Left lung (tissue), 10 donors: ENCODE data around the gene SUSD3. TPM values are rescaled to one million over a fixed set of nuclear protein-coding genes. Genes with fewer than 3 reads are reported as not detected.
A peak's percentile ranks its signal among the peaks of the same experiment; 100 is the strongest.

ENCODE experiments used
- ATAC-seq: fragments of 200-7000 bp; cut with Tn5 transposase; one replicate; pipeline ENCODE4 v1.9.1; 2020; ENCODE audit warnings: moderate library complexity
- DNase-seq, 4 donors: peaks; one replicate each; pipeline ENCODE4 v3.0.0-alpha.2; 2013 to 2020
- H3K27ac ChIP-seq, 2 donors: fragments of 200-600 bp; sonication (generic) in 1 of 2; one replicate each; pipeline versions ENCODE4 v1.5.0 to v1.8.0; 2020 to 2021
- H3K27me3 ChIP-seq, 2 donors: fragments of 200-600 bp; sonication (generic) in 1 of 2; one replicate each; pipeline versions ENCODE4 v1.5.0 to v1.8.0; 2020 to 2021
- H3K36me3 ChIP-seq, 2 donors: fragments of 200-600 bp; sonication (generic) in 1 of 2; one replicate each; pipeline versions ENCODE4 v1.5.0 to v1.8.0; 2020 to 2021
- H3K4me1 ChIP-seq, 2 donors: fragments of 200-600 bp; one replicate each; pipeline ENCODE4 v1.8.0; 2021
- H3K4me3 ChIP-seq, 2 donors: fragments of 200-600 bp; sonication (generic) in 1 of 2; one replicate each; pipeline versions ENCODE4 v1.5.0 to v1.8.0; 2020 to 2021; ENCODE audit warnings: mild to moderate bottlenecking in 1 of 2
- H3K9me3 ChIP-seq, 2 donors: fragments of 200-600 bp; sonication (generic) in 1 of 2; one replicate each; pipeline versions ENCODE4 v1.5.0 to v1.8.0; 2020 to 2021
- CTCF ChIP-seq, 2 donors: fragments of 200-600 bp; sonication (generic) in 1 of 2; IDR thresholded peaks; one replicate each; pipeline versions ENCODE4 v1.5.0 to v1.8.0; 2021; ENCODE audit warnings: antibody characterized with exemption in 2 of 2
- intact Hi-C, 2 donors: fragments of 100-400 bp; cut with DNase I; formaldehyde crosslinking; loops; one replicate each; pipeline versions ENCODE4 v1.11.2 to v1.14.2; 2022
- polyA plus RNA-seq, 6 donors: library from polyadenylated mRNA; unstranded; fragments of 120-200 nt; gene quantifications; one replicate each; pipeline ENCODE4 v1.2.1, GENCODE V29; 2013; ENCODE audit not compliant: insufficient read length in 6 of 6
- total RNA-seq, 2 donors: library from RNA; stranded (reverse); fragmentation: NEBNext Ultra II Directional; extraction: Animal tissue kit (Norgen Biotek cat#: 25700); gene quantifications; one replicate each; pipeline ENCODE4 v1.2.1, GENCODE V29; 2021
- donor health status: DM: no; HTN: yes; CAD: no.
- donor health status: DM: no; HTN: no; CAD: no.

SUSD3 gene
- total and polyA plus RNA-seq, 8 donors, result 2.6 to 12.1 (median 5.3) TPM

GRCh38 chr9:93096811-93097382 lies 38.4 kb downstream of the SUSD3 start:
- peaks cover 36 to 72% of the 10 kb centered on the region in 2 donors for H3K4me1 ChIP-seq
- DNase-seq (peak in 2 of 4 donors; percentile 13 to 41), ATAC-seq (no peak)
- H3K9me3 ChIP-seq, result no peaks in the 10 kb centered on the region
- no peak for TF ChIP-seq CTCF (IDR thresholded peaks at IDR 0.05)
- intact Hi-C loops, result no loop called here
- no peaks in the 10 kb centered on the region for H3K36me3 ChIP-seq
- H3K27ac ChIP-seq, result peak overlapping the region; percentile 86 to 87
- H3K27me3 ChIP-seq, result no peaks in the 10 kb centered on the region
- peak overlapping the region; percentile 86 to 95 for H3K4me3 ChIP-seq

- no peaks in the 10 kb centered on the region for H3K9me3 ChIP-seq
- ATAC-seq (no peak), DNase-seq (peak in 2 of 4 donors; percentile 37 to 80)
- intact Hi-C loops, result no loop called here
- peak overlapping the region; percentile 86 to 87 for H3K27ac ChIP-seq
- peaks cover 36 to 76% of the 10 kb centered on the region in 2 donors for H3K4me1 ChIP-seq
- H3K27me3 ChIP-seq, result no peaks in the 10 kb centered on the region
- no peak for TF ChIP-seq CTCF (IDR thresholded peaks at IDR 0.05)
- peak overlapping the region in 1 of 2 donors; percentile 95 for H3K4me3 ChIP-seq
- no peaks in the 10 kb centered on the region for H3K36me3 ChIP-seq
Observed at GRCh38 chr9:93097511-93098201, 39.2 kb downstream of the SUSD3 start.

- Histone ChIP-seq H3K36me3 (no peaks in the 10 kb centered on the region), H3K27me3 (no peaks in the 10 kb centered on the region), H3K9me3 (no peaks in the 10 kb centered on the region), H3K4me3 (peak overlapping the region in 1 of 2 donors; percentile 95), H3K4me1 (peaks cover 31 to 71% of the 10 kb centered on the region in 2 donors), H3K27ac (peak overlapping the region; percentile 86 to 87)
- intact Hi-C loops, result no loop called here
- TF ChIP-seq CTCF (IDR thresholded peaks at IDR 0.05), result peak in 1 of 2 donors; percentile 12
- ATAC-seq (peak; percentile 40), DNase-seq (peak in 3 of 4 donors; percentile 32 to 98 (median 95))
Observed at GRCh38 chr9:93098236-93098946, 39.9 kb downstream of the SUSD3 start.

- peak in 2 of 4 donors; percentile 34 to 68 for DNase-seq
- no peak for ATAC-seq
- no peaks in the 10 kb centered on the region for H3K36me3 ChIP-seq
- no peak overlapping the region for H3K4me3 ChIP-seq
- TF ChIP-seq CTCF (IDR thresholded peaks at IDR 0.05), result no peak
- H3K27me3 ChIP-seq, result no peaks in the 10 kb centered on the region
- H3K4me1 ChIP-seq, result peaks cover 31 to 58% of the 10 kb centered on the region in 2 donors
- intact Hi-C loops, result no loop called here
- peaks cover 0 to 3% of the 10 kb centered on the region in 2 donors for H3K9me3 ChIP-seq
- H3K27ac ChIP-seq, result peak overlapping the region in 1 of 2 donors; percentile 86
Observed at GRCh38 chr9:93099551-93100275, 41.2 kb downstream of the SUSD3 start.
